Measurements from ENCODE around the gene IP6K1. TPM values are rescaled to one million over a fixed set of nuclear protein-coding genes. Genes with fewer than 3 reads are reported as not detected.

IP6K1 gene
- total RNA-seq, 1 experiment from 2014 or later = 42.2 TPM

DNA sequence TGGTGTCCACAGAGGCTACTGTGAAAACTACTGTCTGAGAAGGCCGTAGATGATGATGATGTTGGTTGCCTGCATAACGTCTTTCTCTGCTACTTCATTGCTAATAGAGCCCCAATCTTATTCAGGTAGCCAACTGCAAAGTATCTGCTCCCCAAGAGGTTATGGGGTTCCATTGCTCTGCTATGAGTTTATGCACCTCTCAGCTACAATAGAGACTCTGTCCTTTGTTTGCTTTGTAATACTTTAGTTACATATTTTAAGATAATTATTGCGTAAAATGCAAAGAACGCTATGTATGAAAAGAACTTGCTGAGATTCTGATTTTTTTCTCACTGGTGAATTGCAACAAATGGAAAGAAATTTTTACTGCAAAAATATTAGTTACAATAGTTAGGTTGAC is 34.8 kb downstream of the IP6K1 start:
- TF ChIP-seq CTCF (conservative IDR thresholded peaks at IDR 0.05) = no peak
- H3K27me3 ChIP-seq (ENCODE audit: insufficient read depth, low read length) = no peaks in the 10 kb centered on the region; the same call in 1 of the 2 replicates
- H3K4ac ChIP-seq (ENCODE audit: low read depth, low read length) = no peak overlapping the region
- H3K56ac ChIP-seq (ENCODE audit: insufficient read length, low read depth, low read length) = no peak overlapping the region
- H2BK15ac ChIP-seq (ENCODE audit: low read depth, low read length) = no peak overlapping the region
- H2AK5ac ChIP-seq (ENCODE audit: insufficient read length, low read length) = no peak overlapping the region
- H2BK12ac ChIP-seq (ENCODE audit: insufficient read length, low read depth, low read length) = no peak overlapping the region
- H3K9me3 ChIP-seq (ENCODE audit: control insufficient read depth, low read depth, low read length) = no peaks in the 10 kb centered on the region
- H3K14ac ChIP-seq (ENCODE audit: insufficient read depth, low read length) = no peak overlapping the region
- no peak overlapping the region for H3K23ac ChIP-seq (ENCODE audit: insufficient read length, low read depth, low read length)
- H3K27ac ChIP-seq (ENCODE audit: insufficient read length, low read depth, low read length) = no peak overlapping the region
- no peak overlapping the region for H4K91ac ChIP-seq (ENCODE audit: insufficient read length, low read depth, low read length)
- H3K79me2 ChIP-seq (ENCODE audit: insufficient read depth, low read length) = peaks cover 3% of the 10 kb centered on the region; the same call in 1 of the 2 replicates
- H4K8ac ChIP-seq (replicated peaks; ENCODE audit: insufficient read length, low read depth, low read length) = no peak overlapping the region
- no peak overlapping the region for H3K9ac ChIP-seq (ENCODE audit: extremely low read depth, insufficient read length, low read length)
- H2BK5ac ChIP-seq (ENCODE audit: insufficient read length, low read length) = no peak overlapping the region
- no CpG with 5 or more reads among the region's 4 CpGs for WGBS (ENCODE audit: extremely low coverage, insufficient read length, low lambda C conversion rate)
- H3K4me2 ChIP-seq (ENCODE audit: insufficient read depth, insufficient read length, low read length) = no peak overlapping the region
- H3K23me2 ChIP-seq (ENCODE audit: insufficient read length, low read depth, low read length, poor library complexity, severe bottlenecking) = no peaks in the 10 kb centered on the region
- H3K18ac ChIP-seq (ENCODE audit: insufficient read length, low read depth, low read length) = no peak overlapping the region
- peaks cover 2 to 14% (median 4%) of the 10 kb centered on the region in 3 experiments; a peak in 5 of 7 replicates for H3K36me3 Mint-ChIP-seq (ENCODE audit: insufficient read depth in 1 of 3, low read depth in 3 of 3)
- H3K4me1 Mint-ChIP-seq = peaks cover 3 to 11% of the 10 kb centered on the region in 2 experiments
- no peak overlapping the region for H3K27ac Mint-ChIP-seq
- no peak overlapping the region for H2AFZ ChIP-seq (ENCODE audit: low read length)
- no peak overlapping the region for H2BK20ac ChIP-seq (ENCODE audit: low read depth, low read length, poor library complexity, severe bottlenecking)
- no peaks in the 10 kb centered on the region for H3K27me3 Mint-ChIP-seq (ENCODE audit: low read depth)
- no peak overlapping the region for H3K4me3 Mint-ChIP-seq
- no peaks in the 10 kb centered on the region; the same call in 1 of the 2 replicates for H3K4me1 ChIP-seq (ENCODE audit: insufficient read depth, low read length)
- no peak overlapping the region for H2BK120ac ChIP-seq (ENCODE audit: low read depth, low read length, poor library complexity, severe bottlenecking)
- H3K9me3 Mint-ChIP-seq = no peaks in the 10 kb centered on the region
- H3K79me1 ChIP-seq (ENCODE audit: insufficient read depth, low read depth, low read length, poor library complexity, severe bottlenecking) = peaks cover 5% of the 10 kb centered on the region
- no peak for DNase-seq
- no peak overlapping the region for H4K5ac ChIP-seq (ENCODE audit: insufficient read length, low read depth, low read length)
- H3T11ph ChIP-seq (ENCODE audit: low read length) = no peak overlapping the region
- no peaks in the 10 kb centered on the region for H4K20me1 ChIP-seq (ENCODE audit: control insufficient read depth, insufficient read depth, insufficient read length)
